HepG2 (cell line): ENCODE results near the gene BAHD1. TPM values are rescaled to one million over a fixed set of nuclear protein-coding genes. Genes with fewer than 3 reads are reported as not detected.
A peak's percentile ranks its signal among the peaks of the same experiment; 100 is the strongest.

ENCODE experiments used
- EHMT2 ChIP-seq: fragments of 200-600 bp; sonication (generic); IDR thresholded peaks from 2 replicates; pipeline ENCODE4 v1.7.0; 2017; ENCODE audit warnings: antibody characterized with exemption, low read depth, low read length, borderline replicate concordance
- FOSL2 ChIP-seq: sonication (generic); formaldehyde crosslinking; IDR thresholded peaks from 2 replicates; pipeline ENCODE4 v1.4.0; 2020; ENCODE audit warnings: missing genetic modification reagents
- IRF2 ChIP-seq: IDR thresholded peaks from 2 replicates; pipeline ENCODE4 v1.6.1; 2018; ENCODE audit warnings: missing genetic modification reagents, missing compliant biosample characterization
- KDM2A ChIP-seq: sonication (generic); formaldehyde crosslinking; IDR thresholded peaks from 2 replicates; pipeline ENCODE4 v1.4.0; 2020; ENCODE audit warnings: low read depth, missing genetic modification reagents, borderline replicate concordance
- KDM5A ChIP-seq: fragments of 200-600 bp; sonication (generic); IDR thresholded peaks from 2 replicates; pipeline ENCODE4 v1.7.0; 2018; ENCODE audit warnings: antibody characterized with exemption, mild to moderate bottlenecking, low read length, borderline replicate concordance
- LCORL ChIP-seq, 2 experiments: fragments of 450-650 bp in 1 of 2; sonication (generic) in 1 of 2; formaldehyde crosslinking in 1 of 2; IDR thresholded peaks; 2 replicates each; pipeline versions ENCODE4 v1.5.0 to v1.6.1; 2017 to 2020; ENCODE audit warnings: antibody characterized with exemption in 1 of 2, missing genetic modification reagents in 1 of 2
- MYC ChIP-seq: sonication (generic); formaldehyde crosslinking; IDR thresholded peaks from 2 replicates; pipeline ENCODE4 v1.9.0; 2021; ENCODE audit warnings: missing genetic modification reagents, borderline replicate concordance
- NCOR1 ChIP-seq: fragments of 200-600 bp; sonication (generic); IDR thresholded peaks from 2 replicates; pipeline ENCODE4 v1.7.0; 2017; ENCODE audit warnings: antibody characterized with exemption, low read length, borderline replicate concordance
- RBM39 ChIP-seq: fragments of 200-400 bp; formaldehyde crosslinking; IDR thresholded peaks from one replicate; pipeline ENCODE4 v1.6.1; 2018; ENCODE audit warnings: antibody characterized with exemption, mild to moderate bottlenecking, low read depth, low read length; ENCODE audit not compliant: poor library complexity, severe bottlenecking
- RXRB ChIP-seq: IDR thresholded peaks from 2 replicates; pipeline ENCODE4 v1.6.1; 2016; ENCODE audit warnings: borderline replicate concordance, missing genetic modification reagents, missing compliant biosample characterization
- SIX1 ChIP-seq: sonication (generic); formaldehyde crosslinking; IDR thresholded peaks from 2 replicates; pipeline ENCODE4 v1.4.0; 2020; ENCODE audit warnings: missing genetic modification reagents, borderline replicate concordance
- SKI ChIP-seq: fragments of 450-650 bp; IDR thresholded peaks from one replicate; pipeline ENCODE4 v1.6.1; 2018; ENCODE audit warnings: mild to moderate bottlenecking; ENCODE audit not compliant: partially characterized antibody
- SMC3 ChIP-seq: IDR thresholded peaks from 2 replicates; pipeline ENCODE4 v1.6.1; 2011; ENCODE audit warnings: low read length, improper control_type of control experiment
- SOX13 ChIP-seq, 3 experiments: fragments of 450-650 bp in 1 of 3; sonication (generic) in 1 of 3; formaldehyde crosslinking in 1 of 3; IDR thresholded peaks in 2 of 3; conservative IDR thresholded peaks in 1 of 3; 2 replicates each; pipeline versions ENCODE4 v1.5.0 to v1.6.1; 2016 to 2020; ENCODE audit warnings: antibody characterized with exemption in 1 of 3, mild to moderate bottlenecking in 1 of 3, missing compliant biosample characterization in 1 of 3, missing genetic modification reagents in 1 of 3, moderate library complexity in 1 of 3
- SRY ChIP-seq: sonication (generic); formaldehyde crosslinking; IDR thresholded peaks from 2 replicates; pipeline ENCODE4 v1.8.0; 2022; ENCODE audit warnings: mild to moderate bottlenecking, missing genetic modification reagents
- XRCC5 ChIP-seq: fragments of 200-400 bp; formaldehyde crosslinking; optimal IDR thresholded peaks from 2 replicates; pipeline ENCODE3; 2017; ENCODE audit warnings: mild to moderate bottlenecking, low read length
- YY1 ChIP-seq: IDR thresholded peaks from 2 replicates; pipeline ENCODE4 v1.6.1; 2011; ENCODE audit warnings: low read length, low read depth, moderate library complexity, mild to moderate bottlenecking; ENCODE audit not compliant: insufficient read depth, insufficient replicate concordance
- ZNF777 ChIP-seq: sonication (generic); formaldehyde crosslinking; IDR thresholded peaks from 2 replicates; pipeline ENCODE4 v1.4.0; 2020; ENCODE audit warnings: missing genetic modification reagents
- ZNF879 ChIP-seq: sonication (generic); formaldehyde crosslinking; IDR thresholded peaks from 2 replicates; pipeline ENCODE4 v1.8.1; 2023; ENCODE audit warnings: missing genetic modification reagents
- polyA plus RNA-seq, 8 experiments: library from polyadenylated mRNA; depleted of rRNA in 3 of 8; stranded (reverse) in 7 of 8; unstranded in 1 of 8; fragments of >200 nt; fragmentation: Illumina TruSeq in 4 of 8; extraction: Trizol in 4 of 8; gene quantifications; 2 replicates each; pipeline versions ENCODE4 v1.2.1 to v1.2.3, GENCODE V29; 2011 to 2016; ENCODE audit warnings: low read depth in 4 of 8, missing spikeins in 1 of 8, mixed read lengths in 1 of 8; ENCODE audit not compliant: insufficient read depth in 1 of 8
- total RNA-seq, 5 experiments: library from RNA; depleted of rRNA; stranded (reverse); fragments of >200 nt; fragmentation: Illumina TruSeq; extraction: Trizol; gene quantifications; 2 replicates each; pipeline ENCODE4 v1.2.3, GENCODE V29; 2016; ENCODE audit warnings: low read depth in 1 of 5
- TF ChIP-seq, protein P1 (sequence below): sonication (generic); formaldehyde crosslinking; IDR thresholded peaks from 2 replicates; pipeline ENCODE4 v1.9.0; 2022; ENCODE audit warnings: missing genetic modification reagents, mild to moderate bottlenecking, borderline replicate concordance
- TF ChIP-seq, protein P2 (sequence below): sonication (generic); formaldehyde crosslinking; IDR thresholded peaks from 2 replicates; pipeline ENCODE4 v1.4.0; 2020; ENCODE audit warnings: mild to moderate bottlenecking, missing genetic modification reagents
- TF ChIP-seq, protein P3 (sequence below): sonication (generic); formaldehyde crosslinking; IDR thresholded peaks from 2 replicates; pipeline ENCODE4 v1.4.0; 2020; ENCODE audit warnings: missing genetic modification reagents, borderline replicate concordance
- TF ChIP-seq, protein P4 (sequence below): sonication (generic); formaldehyde crosslinking; IDR thresholded peaks from 2 replicates; pipeline ENCODE4 v1.4.0; 2020; ENCODE audit warnings: missing genetic modification reagents

BAHD1 gene
- total and polyA plus RNA-seq, 2 of the 13 experiments (the other 11 are each of a cell fraction or from before 2014, with no cell fraction given): 3.3 to 8.7 TPM

GRCh38 chr15:40506964-40507571 lies 66.3 kb downstream of the BAHD1 start (continued):
- peak; percentile 28; the same call in 1 of the 2 replicates for TF ChIP-seq FOSL2
- peak; percentile 39 for TF ChIP-seq SKI
- TF ChIP-seq, protein P1, sequence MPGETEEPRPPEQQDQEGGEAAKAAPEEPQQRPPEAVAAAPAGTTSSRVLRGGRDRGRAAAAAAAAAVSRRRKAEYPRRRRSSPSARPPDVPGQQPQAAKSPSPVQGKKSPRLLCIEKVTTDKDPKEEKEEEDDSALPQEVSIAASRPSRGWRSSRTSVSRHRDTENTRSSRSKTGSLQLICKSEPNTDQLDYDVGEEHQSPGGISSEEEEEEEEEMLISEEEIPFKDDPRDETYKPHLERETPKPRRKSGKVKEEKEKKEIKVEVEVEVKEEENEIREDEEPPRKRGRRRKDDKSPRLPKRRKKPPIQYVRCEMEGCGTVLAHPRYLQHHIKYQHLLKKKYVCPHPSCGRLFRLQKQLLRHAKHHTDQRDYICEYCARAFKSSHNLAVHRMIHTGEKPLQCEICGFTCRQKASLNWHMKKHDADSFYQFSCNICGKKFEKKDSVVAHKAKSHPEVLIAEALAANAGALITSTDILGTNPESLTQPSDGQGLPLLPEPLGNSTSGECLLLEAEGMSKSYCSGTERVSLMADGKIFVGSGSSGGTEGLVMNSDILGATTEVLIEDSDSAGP (CRISPR knock-in tag): peak; percentile 57; the same call in 1 of the 2 replicates
- peak; percentile 18; the same call in 1 of the 2 replicates for TF ChIP-seq SMC3
- TF ChIP-seq MYC (CRISPR knock-in tag): peak; percentile 42; the same call in 1 of the 2 replicates
- TF ChIP-seq, protein P2, sequence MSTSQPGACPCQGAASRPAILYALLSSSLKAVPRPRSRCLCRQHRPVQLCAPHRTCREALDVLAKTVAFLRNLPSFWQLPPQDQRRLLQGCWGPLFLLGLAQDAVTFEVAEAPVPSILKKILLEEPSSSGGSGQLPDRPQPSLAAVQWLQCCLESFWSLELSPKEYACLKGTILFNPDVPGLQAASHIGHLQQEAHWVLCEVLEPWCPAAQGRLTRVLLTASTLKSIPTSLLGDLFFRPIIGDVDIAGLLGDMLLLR (CRISPR knock-in tag): 0 out of 2 replicates have a peak, but pooled peaks have one; percentile 61
- TF ChIP-seq ZNF777 (CRISPR knock-in tag): peak; percentile 56; the same call in 1 of the 2 replicates
- no peak for TF ChIP-seq NCOR1
- peak; percentile 67 for TF ChIP-seq IRF2 (CRISPR knock-in tag)
- peak; percentile 96 for TF ChIP-seq XRCC5
- TF ChIP-seq SRY: 0 out of 2 replicates have a peak, but pooled peaks have one; percentile 54
- TF ChIP-seq YY1: peak; percentile 44
- no peak for TF ChIP-seq EHMT2
- no peak for TF ChIP-seq SOX13 (IDR thresholded peaks at IDR 0.05)
- TF ChIP-seq SOX13 (CRISPR knock-in tag; conservative IDR thresholded peaks at IDR 0.05 in 1 of 2, IDR thresholded peaks at IDR 0.05 in 1 of 2): peak in 1 of 2 experiments; percentile 32; a peak in 1 of 4 replicates
- no peak for TF ChIP-seq LCORL (IDR thresholded peaks at IDR 0.05)
- TF ChIP-seq LCORL (CRISPR knock-in tag; IDR thresholded peaks at IDR 0.05): peak; percentile 83
- TF ChIP-seq RXRB (CRISPR knock-in tag): peak; percentile 67; the same call in 1 of the 2 replicates
- TF ChIP-seq, protein P3, sequence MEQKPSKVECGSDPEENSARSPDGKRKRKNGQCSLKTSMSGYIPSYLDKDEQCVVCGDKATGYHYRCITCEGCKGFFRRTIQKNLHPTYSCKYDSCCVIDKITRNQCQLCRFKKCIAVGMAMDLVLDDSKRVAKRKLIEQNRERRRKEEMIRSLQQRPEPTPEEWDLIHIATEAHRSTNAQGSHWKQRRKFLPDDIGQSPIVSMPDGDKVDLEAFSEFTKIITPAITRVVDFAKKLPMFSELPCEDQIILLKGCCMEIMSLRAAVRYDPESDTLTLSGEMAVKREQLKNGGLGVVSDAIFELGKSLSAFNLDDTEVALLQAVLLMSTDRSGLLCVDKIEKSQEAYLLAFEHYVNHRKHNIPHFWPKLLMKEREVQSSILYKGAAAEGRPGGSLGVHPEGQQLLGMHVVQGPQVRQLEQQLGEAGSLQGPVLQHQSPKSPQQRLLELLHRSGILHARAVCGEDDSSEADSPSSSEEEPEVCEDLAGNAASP: 0 out of 2 replicates have a peak, but pooled peaks have one; percentile 16
- no peak for TF ChIP-seq SIX1 (CRISPR knock-in tag)
- no peak for TF ChIP-seq KDM5A
- TF ChIP-seq, protein P4, sequence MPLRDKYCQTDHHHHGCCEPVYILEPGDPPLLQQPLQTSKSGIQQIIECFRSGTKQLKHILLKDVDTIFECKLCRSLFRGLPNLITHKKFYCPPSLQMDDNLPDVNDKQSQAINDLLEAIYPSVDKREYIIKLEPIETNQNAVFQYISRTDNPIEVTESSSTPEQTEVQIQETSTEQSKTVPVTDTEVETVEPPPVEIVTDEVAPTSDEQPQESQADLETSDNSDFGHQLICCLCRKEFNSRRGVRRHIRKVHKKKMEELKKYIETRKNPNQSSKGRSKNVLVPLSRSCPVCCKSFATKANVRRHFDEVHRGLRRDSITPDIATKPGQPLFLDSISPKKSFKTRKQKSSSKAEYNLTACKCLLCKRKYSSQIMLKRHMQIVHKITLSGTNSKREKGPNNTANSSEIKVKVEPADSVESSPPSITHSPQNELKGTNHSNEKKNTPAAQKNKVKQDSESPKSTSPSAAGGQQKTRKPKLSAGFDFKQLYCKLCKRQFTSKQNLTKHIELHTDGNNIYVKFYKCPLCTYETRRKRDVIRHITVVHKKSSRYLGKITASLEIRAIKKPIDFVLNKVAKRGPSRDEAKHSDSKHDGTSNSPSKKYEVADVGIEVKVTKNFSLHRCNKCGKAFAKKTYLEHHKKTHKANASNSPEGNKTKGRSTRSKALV: 0 out of 2 replicates have a peak, but pooled peaks have one; percentile 46
- peak; percentile 60 for TF ChIP-seq RBM39
- peak; percentile 87 for TF ChIP-seq KDM2A (CRISPR knock-in tag)
- TF ChIP-seq ZNF879 (CRISPR knock-in tag): no peak
